Measurements from ENCODE around the gene TOM1L2.
"Not testable (repeated sequence)": the region's sequence is repeated elsewhere in the genome, so short reads cannot be mapped to it uniquely, and the experiment has no call there.

- not testable (repeated sequence) for TF ChIP-seq CTCF (IDR thresholded peaks at IDR 0.05); SIN3A (IDR thresholded peaks at IDR 0.05; ENCODE audit: borderline replicate concordance, insufficient read depth, low read depth, low read length)
- TF ChIP-seq, protein P1, sequence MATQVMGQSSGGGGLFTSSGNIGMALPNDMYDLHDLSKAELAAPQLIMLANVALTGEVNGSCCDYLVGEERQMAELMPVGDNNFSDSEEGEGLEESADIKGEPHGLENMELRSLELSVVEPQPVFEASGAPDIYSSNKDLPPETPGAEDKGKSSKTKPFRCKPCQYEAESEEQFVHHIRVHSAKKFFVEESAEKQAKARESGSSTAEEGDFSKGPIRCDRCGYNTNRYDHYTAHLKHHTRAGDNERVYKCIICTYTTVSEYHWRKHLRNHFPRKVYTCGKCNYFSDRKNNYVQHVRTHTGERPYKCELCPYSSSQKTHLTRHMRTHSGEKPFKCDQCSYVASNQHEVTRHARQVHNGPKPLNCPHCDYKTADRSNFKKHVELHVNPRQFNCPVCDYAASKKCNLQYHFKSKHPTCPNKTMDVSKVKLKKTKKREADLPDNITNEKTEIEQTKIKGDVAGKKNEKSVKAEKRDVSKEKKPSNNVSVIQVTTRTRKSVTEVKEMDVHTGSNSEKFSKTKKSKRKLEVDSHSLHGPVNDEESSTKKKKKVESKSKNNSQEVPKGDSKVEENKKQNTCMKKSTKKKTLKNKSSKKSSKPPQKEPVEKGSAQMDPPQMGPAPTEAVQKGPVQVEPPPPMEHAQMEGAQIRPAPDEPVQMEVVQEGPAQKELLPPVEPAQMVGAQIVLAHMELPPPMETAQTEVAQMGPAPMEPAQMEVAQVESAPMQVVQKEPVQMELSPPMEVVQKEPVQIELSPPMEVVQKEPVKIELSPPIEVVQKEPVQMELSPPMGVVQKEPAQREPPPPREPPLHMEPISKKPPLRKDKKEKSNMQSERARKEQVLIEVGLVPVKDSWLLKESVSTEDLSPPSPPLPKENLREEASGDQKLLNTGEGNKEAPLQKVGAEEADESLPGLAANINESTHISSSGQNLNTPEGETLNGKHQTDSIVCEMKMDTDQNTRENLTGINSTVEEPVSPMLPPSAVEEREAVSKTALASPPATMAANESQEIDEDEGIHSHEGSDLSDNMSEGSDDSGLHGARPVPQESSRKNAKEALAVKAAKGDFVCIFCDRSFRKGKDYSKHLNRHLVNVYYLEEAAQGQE (IDR thresholded peaks at IDR 0.05; ENCODE audit: insufficient read depth in 1 of 2, low read depth in 2 of 2, low read length in 1 of 2): not testable (repeated sequence)
These were observed 164.0 kb downstream of the TOM1L2 start for GRCh38 chr17:17808200-17808599.

All from Panc1 (cell line).